H1 (cell line): ENCODE results near the gene RAD23A. TPM values are rescaled to one million over a fixed set of nuclear protein-coding genes. Genes with fewer than 3 reads are reported as not detected.
A peak's percentile ranks its signal among the peaks of the same experiment; 100 is the strongest.

Source experiments
- ASH2L ChIP-seq: fragments of 200-600, 300-600 bp; sonication (generic); IDR thresholded peaks from one replicate; pipeline ENCODE4 v1.7.1; 2017; ENCODE audit warnings: low read length
- ATF3 ChIP-seq: IDR thresholded peaks from 2 replicates; pipeline ENCODE4 v1.6.1; 2011; ENCODE audit warnings: low read depth, mild to moderate bottlenecking, low read length; ENCODE audit not compliant: insufficient read depth
- BACH1 ChIP-seq: IDR thresholded peaks from 2 replicates; pipeline ENCODE4 v1.6.1; 2012; ENCODE audit warnings: low read length, improper control_type of control experiment
- CBX5 ChIP-seq: fragments of 300-800, 300-1000 bp; sonication (generic); IDR thresholded peaks from 2 replicates; pipeline ENCODE4 v1.7.1; 2016; ENCODE audit warnings: antibody characterized with exemption, low read length, low read depth
- CHD1 ChIP-seq: IDR thresholded peaks from 2 replicates; pipeline ENCODE4 v1.6.1; 2012; ENCODE audit warnings: low read depth, low read length, improper control_type of control experiment
- CHD2 ChIP-seq: IDR thresholded peaks from 2 replicates; pipeline ENCODE4 v1.6.1; 2012; ENCODE audit warnings: low read length, improper control_type of control experiment
- CTBP2 ChIP-seq: IDR thresholded peaks from 2 replicates; pipeline ENCODE4 v1.7.0; 2011; ENCODE audit warnings: borderline replicate concordance, mild to moderate bottlenecking, moderate library complexity, mixed read lengths, low read length; ENCODE audit not compliant: insufficient read depth, insufficient read length
- CTCF ChIP-seq, 3 experiments: IDR thresholded peaks; 1 replicate in 2 of 3; 2 replicates in 1 of 3; pipeline versions ENCODE4 v1.5.1 to v1.6.1; 2011; ENCODE audit warnings: low read length in 3 of 3, mild to moderate bottlenecking in 3 of 3, inconsistent platforms in 2 of 3, low read depth in 1 of 3, moderate library complexity in 1 of 3; ENCODE audit not compliant: insufficient read depth in 1 of 3; ENCODE audit errors: control extremely low read depth in 1 of 3
- MAFK ChIP-seq: IDR thresholded peaks from 2 replicates; pipeline ENCODE4 v1.6.1; 2012; ENCODE audit warnings: low read depth, mild to moderate bottlenecking, improper control_type of control experiment, low read length
- NRF1 ChIP-seq: IDR thresholded peaks from 2 replicates; pipeline ENCODE4 v1.6.1; 2011; ENCODE audit warnings: mild to moderate bottlenecking, low read depth, low read length, improper control_type of control experiment
- PHF8 ChIP-seq: fragments of 200-600 bp; sonication (generic); conservative IDR thresholded peaks from 2 replicates; pipeline ENCODE4 v1.7.1; 2012; ENCODE audit warnings: low read depth, mild to moderate bottlenecking, inconsistent platforms, low read length, moderate library complexity
- POLR2A ChIP-seq, 2 experiments: IDR thresholded peaks; 1 replicate in 1 of 2; 2 replicates in 1 of 2; pipeline ENCODE4 v1.6.1; 2011; ENCODE audit warnings: low read depth in 2 of 2, low read length in 2 of 2, mild to moderate bottlenecking in 2 of 2; ENCODE audit errors: control extremely low read depth in 1 of 2
- POLR2AphosphoS5 ChIP-seq: IDR thresholded peaks from 2 replicates; pipeline ENCODE4 v1.6.1; 2011; ENCODE audit warnings: low read depth, low read length
- RBBP5 ChIP-seq: IDR thresholded peaks from 2 replicates; pipeline ENCODE4 v1.7.1; 2012; ENCODE audit warnings: low read depth, mild to moderate bottlenecking, inconsistent platforms, low read length, moderate library complexity, borderline replicate concordance
- RFX5 ChIP-seq: IDR thresholded peaks from 2 replicates; pipeline ENCODE4 v1.6.1; 2011; ENCODE audit warnings: low read depth, low read length, improper control_type of control experiment, borderline replicate concordance
- RXRA ChIP-seq: IDR thresholded peaks from 2 replicates; pipeline ENCODE4 v1.6.1; 2011; ENCODE audit warnings: low read depth, mild to moderate bottlenecking, low read length, moderate library complexity; ENCODE audit not compliant: insufficient read depth
- SIX5 ChIP-seq: IDR thresholded peaks from 2 replicates; pipeline ENCODE4 v1.6.1; 2011; ENCODE audit warnings: mild to moderate bottlenecking, low read depth, low read length
- SP2 ChIP-seq: IDR thresholded peaks from 2 replicates; pipeline ENCODE4 v1.6.1; 2012; ENCODE audit warnings: mild to moderate bottlenecking, low read length, inconsistent platforms
- SRF ChIP-seq: IDR thresholded peaks from 2 replicates; pipeline ENCODE4 v1.6.1; 2011; ENCODE audit warnings: mild to moderate bottlenecking, low read depth, low read length, moderate library complexity
- TAF1 ChIP-seq: IDR thresholded peaks from 2 replicates; pipeline ENCODE4 v1.6.1; 2011; ENCODE audit warnings: mild to moderate bottlenecking, low read depth, low read length
- USF2 ChIP-seq: IDR thresholded peaks from 2 replicates; pipeline ENCODE4 v1.6.1; 2011; ENCODE audit warnings: low read length, improper control_type of control experiment
- ZNF274 ChIP-seq: IDR thresholded peaks from 2 replicates; pipeline ENCODE4 v1.7.0; 2012; ENCODE audit warnings: low read length, borderline replicate concordance; ENCODE audit errors: extremely low read depth
- polyA plus RNA-seq, 7 experiments: library from polyadenylated mRNA; depleted of rRNA in 3 of 7; stranded (reverse) in 5 of 7; unstranded in 2 of 7; fragments of >200 nt in 5 of 7; fragments of 200-250 nt in 2 of 7; gene quantifications; 1 replicate in 5 of 7; 2 replicates in 1 of 7; 4 replicates in 1 of 7; pipeline versions ENCODE4 v1.2.1 to v1.2.3, GENCODE V29; 2011 to 2013; ENCODE audit warnings: missing spikeins in 2 of 7, mixed read lengths in 2 of 7
- total RNA-seq: library from RNA; stranded (reverse); fragmentation: NEBNext Ultra II Directional; extraction: Animal tissue kit (Norgen Biotek cat#: 25700); gene quantifications from 2 replicates; pipeline ENCODE4 v1.2.1, GENCODE V29; 2021

RAD23A gene
- total and polyA plus RNA-seq, 2 of the 8 experiments (the other 6 are each of a cell fraction or from before 2014, with no cell fraction given): 40.0 to 76.1 TPM

GRCh38 chr19:12983542-12984142 is 38.0 kb downstream of the RAD23A start (continued):
- TF ChIP-seq ATF3: peak; percentile 29; the same call in 1 of the 2 replicates
- TF ChIP-seq TAF1: no peak
- TF ChIP-seq CBX5: no peak
- no peak for TF ChIP-seq ZNF274
- TF ChIP-seq POLR2A (IDR thresholded peaks at IDR 0.05; ENCODE audit: control extremely low read depth in 1 of 2, low read depth in 2 of 2, low read length in 2 of 2): no peak
- TF ChIP-seq SP2: no peak
- TF ChIP-seq PHF8: no peak
- no peak for TF ChIP-seq BACH1
- TF ChIP-seq POLR2AphosphoS5: no peak
- no peak for TF ChIP-seq NRF1
- TF ChIP-seq RBBP5: no peak
- TF ChIP-seq ASH2L: no peak
- no peak for TF ChIP-seq CHD2
- TF ChIP-seq SIX5: no peak
- TF ChIP-seq MAFK: no peak
- TF ChIP-seq CTCF (IDR thresholded peaks at IDR 0.05; ENCODE audit: control extremely low read depth in 1 of 3, insufficient read depth in 1 of 3, low read depth in 1 of 3, low read length in 3 of 3): peak; percentile 87 to 89 (median 88)
- peak; percentile 21; the same call in 1 of the 2 replicates for TF ChIP-seq USF2
- no peak for TF ChIP-seq RFX5
- no peak for TF ChIP-seq CHD1
- TF ChIP-seq CTBP2: no peak
- TF ChIP-seq RXRA: no peak
- no peak for TF ChIP-seq SRF
